ENCODE data around the gene EPN1.

The EPN1 gene

DNA sequence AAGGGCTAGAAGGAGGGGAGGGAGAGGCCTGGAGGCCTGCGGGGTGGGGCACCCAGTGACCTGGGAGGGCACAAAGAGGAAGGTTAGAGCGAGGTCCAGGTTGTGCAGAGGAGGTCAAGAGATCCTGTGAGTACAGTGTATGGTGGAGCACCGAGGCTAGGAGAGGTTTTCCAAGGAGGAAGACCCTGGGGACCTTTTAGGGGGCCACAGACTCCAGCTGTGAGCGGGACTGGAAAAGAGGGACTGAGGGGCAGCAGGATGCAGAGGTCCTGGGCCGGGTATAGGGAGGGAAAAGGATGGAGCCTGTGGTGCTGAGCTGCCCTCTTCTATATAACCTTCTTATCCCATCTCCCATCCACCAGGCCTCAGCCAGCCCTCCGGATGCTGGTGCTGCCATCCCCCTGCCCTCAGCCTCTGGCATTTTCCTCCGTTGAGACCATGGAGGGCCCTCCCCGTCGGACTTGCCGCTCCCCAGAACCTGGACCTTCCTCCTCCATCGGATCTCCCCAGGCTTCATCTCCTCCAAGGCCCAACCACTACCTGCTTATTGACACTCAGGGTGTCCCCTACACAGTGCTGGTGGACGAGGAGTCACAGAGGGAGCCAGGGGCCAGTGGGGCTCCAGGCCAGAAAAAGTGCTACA is 30.7 kb upstream of the EPN1 start:
- no peak for DNase-seq (ENCODE audit: low read depth)
- H3K4me3 ChIP-seq (ENCODE audit: low read depth, low read length): peak overlapping the region; percentile 78
- TF ChIP-seq, protein P1, sequence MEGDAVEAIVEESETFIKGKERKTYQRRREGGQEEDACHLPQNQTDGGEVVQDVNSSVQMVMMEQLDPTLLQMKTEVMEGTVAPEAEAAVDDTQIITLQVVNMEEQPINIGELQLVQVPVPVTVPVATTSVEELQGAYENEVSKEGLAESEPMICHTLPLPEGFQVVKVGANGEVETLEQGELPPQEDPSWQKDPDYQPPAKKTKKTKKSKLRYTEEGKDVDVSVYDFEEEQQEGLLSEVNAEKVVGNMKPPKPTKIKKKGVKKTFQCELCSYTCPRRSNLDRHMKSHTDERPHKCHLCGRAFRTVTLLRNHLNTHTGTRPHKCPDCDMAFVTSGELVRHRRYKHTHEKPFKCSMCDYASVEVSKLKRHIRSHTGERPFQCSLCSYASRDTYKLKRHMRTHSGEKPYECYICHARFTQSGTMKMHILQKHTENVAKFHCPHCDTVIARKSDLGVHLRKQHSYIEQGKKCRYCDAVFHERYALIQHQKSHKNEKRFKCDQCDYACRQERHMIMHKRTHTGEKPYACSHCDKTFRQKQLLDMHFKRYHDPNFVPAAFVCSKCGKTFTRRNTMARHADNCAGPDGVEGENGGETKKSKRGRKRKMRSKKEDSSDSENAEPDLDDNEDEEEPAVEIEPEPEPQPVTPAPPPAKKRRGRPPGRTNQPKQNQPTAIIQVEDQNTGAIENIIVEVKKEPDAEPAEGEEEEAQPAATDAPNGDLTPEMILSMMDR (IDR thresholded peaks at IDR 0.05; ENCODE audit: low read depth, low read length): no peak
- no peak for TF ChIP-seq POLR2A (IDR thresholded peaks at IDR 0.05; ENCODE audit: extremely low read depth, insufficient read length)
- TF ChIP-seq MYC (IDR thresholded peaks at IDR 0.05; ENCODE audit: low read depth, low read length): no peak
- TF ChIP-seq, protein P2, sequence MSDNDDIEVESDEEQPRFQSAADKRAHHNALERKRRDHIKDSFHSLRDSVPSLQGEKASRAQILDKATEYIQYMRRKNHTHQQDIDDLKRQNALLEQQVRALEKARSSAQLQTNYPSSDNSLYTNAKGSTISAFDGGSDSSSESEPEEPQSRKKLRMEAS (IDR thresholded peaks at IDR 0.05; ENCODE audit: low read depth, low read length): no peak

DNA sequence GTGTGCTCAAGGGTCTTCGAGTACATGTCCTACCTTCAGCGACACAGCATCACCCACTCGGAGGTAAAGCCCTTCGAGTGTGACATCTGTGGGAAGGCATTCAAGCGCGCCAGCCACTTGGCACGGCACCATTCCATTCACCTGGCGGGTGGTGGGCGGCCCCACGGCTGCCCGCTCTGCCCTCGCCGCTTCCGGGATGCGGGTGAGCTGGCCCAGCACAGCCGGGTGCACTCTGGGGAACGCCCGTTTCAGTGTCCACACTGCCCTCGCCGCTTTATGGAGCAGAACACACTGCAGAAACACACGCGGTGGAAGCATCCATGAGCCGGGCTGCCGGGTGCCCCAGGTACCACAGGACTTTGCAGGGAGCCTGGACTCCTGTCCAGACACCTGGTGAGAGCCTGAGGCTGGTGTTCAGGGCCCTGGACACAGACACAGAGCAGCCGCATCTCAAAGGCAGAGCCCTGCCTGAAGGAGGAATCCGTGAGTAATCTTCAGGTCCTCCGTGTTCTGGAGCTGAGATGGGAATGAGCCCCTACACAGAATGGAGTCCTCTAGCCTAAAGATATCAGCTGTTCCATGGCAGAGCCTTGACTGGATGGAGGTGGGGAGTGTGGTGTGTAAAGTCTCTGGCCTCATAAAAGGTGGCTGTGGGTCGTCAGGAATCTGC is 30.0 kb upstream of the EPN1 start:
- no peak for DNase-seq (ENCODE audit: low read depth)

DNA sequence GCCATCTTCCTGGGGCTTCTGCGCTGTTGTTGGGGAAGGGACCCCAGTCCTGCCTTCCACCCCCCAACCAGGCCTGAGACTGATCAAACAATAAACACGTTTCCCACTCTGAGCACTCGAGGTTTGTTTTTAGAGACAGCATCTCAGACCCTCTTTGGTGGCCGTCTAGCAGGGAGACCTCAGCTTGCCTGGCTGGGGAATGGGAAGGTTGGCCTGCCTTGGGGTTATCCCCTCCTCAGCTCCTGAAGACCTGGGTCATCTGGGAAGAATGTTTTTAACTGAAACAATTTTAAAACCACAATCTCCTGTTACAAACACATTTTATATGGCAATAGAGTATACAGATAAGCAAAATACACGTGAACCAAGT is 29.5 kb upstream of the EPN1 start:
- DNase-seq (ENCODE audit: low read depth): no peak
- TF ChIP-seq POLR2A (IDR thresholded peaks at IDR 0.05; ENCODE audit: extremely low read depth, insufficient read length) (no peak), MYC (IDR thresholded peaks at IDR 0.05; ENCODE audit: low read depth, low read length) (no peak)
- TF ChIP-seq, protein P2 (IDR thresholded peaks at IDR 0.05; ENCODE audit: low read depth, low read length): no peak
- TF ChIP-seq, protein P1 (IDR thresholded peaks at IDR 0.05; ENCODE audit: low read depth, low read length): no peak
- no peak overlapping the region for H3K4me3 ChIP-seq (ENCODE audit: low read depth, low read length)

More for the DNA sequence above, 30.0 kb upstream of the EPN1 start:
- no peak for TF ChIP-seq POLR2A (IDR thresholded peaks at IDR 0.05; ENCODE audit: extremely low read depth, insufficient read length)
- TF ChIP-seq, protein P2 (IDR thresholded peaks at IDR 0.05; ENCODE audit: low read depth, low read length): no peak
- TF ChIP-seq MYC (IDR thresholded peaks at IDR 0.05; ENCODE audit: low read depth, low read length): no peak
- TF ChIP-seq, protein P1 (IDR thresholded peaks at IDR 0.05; ENCODE audit: low read depth, low read length): no peak
- H3K4me3 ChIP-seq (ENCODE audit: low read depth, low read length): peak overlapping the region; percentile 78

DNA sequence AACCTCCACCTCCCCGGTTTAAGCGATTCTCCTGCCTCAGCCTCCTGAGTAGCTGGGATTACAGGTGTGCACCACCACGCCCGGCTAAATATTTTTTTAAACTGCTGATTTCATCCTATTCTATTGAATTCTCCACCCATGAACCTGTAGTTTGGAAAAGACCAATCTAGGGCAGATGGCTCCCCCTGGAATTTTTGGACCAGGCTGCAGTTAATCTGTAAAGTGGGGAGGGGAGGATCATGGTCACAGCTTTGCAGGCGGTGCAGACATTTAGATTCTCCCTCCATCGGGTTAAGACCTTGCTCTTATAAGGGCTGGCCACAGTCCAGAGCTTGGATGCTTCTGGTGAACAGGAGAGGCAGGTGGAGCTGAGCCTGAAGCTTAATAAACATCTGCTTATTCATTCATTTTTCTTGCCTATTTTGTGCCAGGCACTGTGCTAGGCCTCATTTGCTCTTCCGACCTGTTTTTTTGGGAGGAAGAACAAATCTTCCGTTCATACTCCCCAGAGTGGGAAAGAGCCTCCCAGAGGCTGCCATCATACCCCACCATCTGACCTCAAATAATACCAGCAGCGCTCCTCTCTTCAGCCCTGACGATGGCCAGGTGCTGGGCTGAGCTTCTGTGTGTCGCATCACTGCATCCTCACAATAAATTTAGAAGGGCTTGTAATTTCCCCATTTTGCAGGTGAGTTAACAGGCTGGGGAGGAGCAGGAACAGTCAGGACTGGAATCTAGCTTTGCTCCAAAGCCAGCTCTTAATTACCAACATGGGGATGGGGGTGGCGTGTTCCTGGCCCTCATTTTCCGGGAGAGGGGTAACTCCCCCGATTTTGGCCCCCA is 27.9 kb upstream of the EPN1 start:
- TF ChIP-seq, protein P2 (IDR thresholded peaks at IDR 0.05; ENCODE audit: low read depth, low read length): no peak
- TF ChIP-seq, protein P1 (IDR thresholded peaks at IDR 0.05; ENCODE audit: low read depth, low read length): no peak
- TF ChIP-seq MYC (IDR thresholded peaks at IDR 0.05; ENCODE audit: low read depth, low read length) (no peak), POLR2A (IDR thresholded peaks at IDR 0.05; ENCODE audit: extremely low read depth, insufficient read length) (no peak)
- DNase-seq (ENCODE audit: low read depth): no peak
- peak overlapping the region; percentile 46 for H3K4me3 ChIP-seq (ENCODE audit: low read depth, low read length)

DNA sequence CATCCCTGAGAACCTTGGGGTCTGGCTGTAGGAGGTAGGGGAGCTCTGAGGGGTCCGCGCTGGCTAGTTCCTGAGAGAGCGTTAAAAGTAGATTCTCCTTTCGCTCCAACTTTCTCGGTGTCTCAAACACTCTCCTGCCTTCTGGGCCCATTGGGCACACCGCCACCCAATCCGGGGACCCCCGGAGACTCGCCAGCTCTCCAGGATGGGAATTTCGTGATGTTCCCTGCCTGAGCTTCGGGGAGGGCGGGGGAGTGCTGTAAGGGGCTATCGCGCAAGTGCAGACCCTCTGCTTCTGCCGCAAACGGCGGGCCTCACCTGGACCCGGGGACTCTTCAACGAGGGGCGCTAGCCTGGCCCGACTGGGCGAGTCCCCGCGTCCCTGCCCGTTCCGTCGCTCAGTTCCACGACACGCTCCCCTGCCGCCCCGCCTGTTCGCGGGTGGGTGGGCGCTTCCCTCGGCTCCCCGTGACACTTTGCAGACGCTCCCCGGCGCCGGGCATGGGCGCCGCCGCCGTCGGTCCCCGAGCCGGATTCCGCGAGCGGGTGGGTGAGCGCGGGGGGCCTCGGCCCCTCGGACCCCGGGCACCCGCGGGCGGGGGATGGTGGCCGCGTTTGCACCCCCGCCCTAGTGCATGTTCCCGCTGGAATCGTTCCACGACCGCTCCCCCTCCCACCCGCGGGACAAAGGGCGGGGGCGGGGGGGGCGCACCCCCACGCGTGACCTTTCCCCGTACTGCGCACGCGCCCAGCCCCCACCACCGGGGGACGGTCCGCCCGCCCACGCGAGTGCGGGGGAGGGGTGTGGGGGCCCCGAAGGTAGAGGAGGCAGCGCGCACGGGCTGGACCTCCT is 27.1 kb upstream of the EPN1 start, which contains the start of gene CCDC106:
TSS of gene CCDC106 (plus strand) at position 481 of the 853 bp plus-strand sequence. CDS start 835 bp downstream, outside the sequence.
- H3K4me3 ChIP-seq (ENCODE audit: low read depth, low read length): peak within 1 kb of the TSS; percentile 46
- peak; percentile 65 for DNase-seq (ENCODE audit: low read depth)
- TF ChIP-seq, protein P2 (IDR thresholded peaks at IDR 0.05; ENCODE audit: low read depth, low read length): no peak
- TF ChIP-seq MYC (IDR thresholded peaks at IDR 0.05; ENCODE audit: low read depth, low read length) (no peak), POLR2A (IDR thresholded peaks at IDR 0.05; ENCODE audit: extremely low read depth, insufficient read length) (no peak)
- TF ChIP-seq, protein P1 (IDR thresholded peaks at IDR 0.05; ENCODE audit: low read depth, low read length): no peak

All from NB4 (cell line).